A172 (cell line): ENCODE results near the gene TJP3. TPM values are rescaled to one million over a fixed set of nuclear protein-coding genes. Genes with fewer than 3 reads are reported as not detected.
"Not testable (repeated sequence)": the region's sequence is repeated elsewhere in the genome, so short reads cannot be mapped to it uniquely, and the experiment has no call there.

Experiments
- DNase-seq: peaks from one replicate; pipeline ENCODE4 v3.0.0-alpha.2; 2015; ENCODE audit warnings: low spot score
- total RNA-seq: library from RNA; depleted of rRNA; stranded (reverse); fragments of >200 nt; shearing (Covaris generic); gene quantifications from 2 replicates; pipeline ENCODE4 v1.2.3, GENCODE V29; 2014; rRNA removed

Gene TJP3, protein sequence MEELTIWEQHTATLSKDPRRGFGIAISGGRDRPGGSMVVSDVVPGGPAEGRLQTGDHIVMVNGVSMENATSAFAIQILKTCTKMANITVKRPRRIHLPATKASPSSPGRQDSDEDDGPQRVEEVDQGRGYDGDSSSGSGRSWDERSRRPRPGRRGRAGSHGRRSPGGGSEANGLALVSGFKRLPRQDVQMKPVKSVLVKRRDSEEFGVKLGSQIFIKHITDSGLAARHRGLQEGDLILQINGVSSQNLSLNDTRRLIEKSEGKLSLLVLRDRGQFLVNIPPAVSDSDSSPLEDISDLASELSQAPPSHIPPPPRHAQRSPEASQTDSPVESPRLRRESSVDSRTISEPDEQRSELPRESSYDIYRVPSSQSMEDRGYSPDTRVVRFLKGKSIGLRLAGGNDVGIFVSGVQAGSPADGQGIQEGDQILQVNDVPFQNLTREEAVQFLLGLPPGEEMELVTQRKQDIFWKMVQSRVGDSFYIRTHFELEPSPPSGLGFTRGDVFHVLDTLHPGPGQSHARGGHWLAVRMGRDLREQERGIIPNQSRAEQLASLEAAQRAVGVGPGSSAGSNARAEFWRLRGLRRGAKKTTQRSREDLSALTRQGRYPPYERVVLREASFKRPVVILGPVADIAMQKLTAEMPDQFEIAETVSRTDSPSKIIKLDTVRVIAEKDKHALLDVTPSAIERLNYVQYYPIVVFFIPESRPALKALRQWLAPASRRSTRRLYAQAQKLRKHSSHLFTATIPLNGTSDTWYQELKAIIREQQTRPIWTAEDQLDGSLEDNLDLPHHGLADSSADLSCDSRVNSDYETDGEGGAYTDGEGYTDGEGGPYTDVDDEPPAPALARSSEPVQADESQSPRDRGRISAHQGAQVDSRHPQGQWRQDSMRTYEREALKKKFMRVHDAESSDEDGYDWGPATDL
- total RNA-seq, result 0.93 and 0.98 TPM in 2 replicates

DNA sequence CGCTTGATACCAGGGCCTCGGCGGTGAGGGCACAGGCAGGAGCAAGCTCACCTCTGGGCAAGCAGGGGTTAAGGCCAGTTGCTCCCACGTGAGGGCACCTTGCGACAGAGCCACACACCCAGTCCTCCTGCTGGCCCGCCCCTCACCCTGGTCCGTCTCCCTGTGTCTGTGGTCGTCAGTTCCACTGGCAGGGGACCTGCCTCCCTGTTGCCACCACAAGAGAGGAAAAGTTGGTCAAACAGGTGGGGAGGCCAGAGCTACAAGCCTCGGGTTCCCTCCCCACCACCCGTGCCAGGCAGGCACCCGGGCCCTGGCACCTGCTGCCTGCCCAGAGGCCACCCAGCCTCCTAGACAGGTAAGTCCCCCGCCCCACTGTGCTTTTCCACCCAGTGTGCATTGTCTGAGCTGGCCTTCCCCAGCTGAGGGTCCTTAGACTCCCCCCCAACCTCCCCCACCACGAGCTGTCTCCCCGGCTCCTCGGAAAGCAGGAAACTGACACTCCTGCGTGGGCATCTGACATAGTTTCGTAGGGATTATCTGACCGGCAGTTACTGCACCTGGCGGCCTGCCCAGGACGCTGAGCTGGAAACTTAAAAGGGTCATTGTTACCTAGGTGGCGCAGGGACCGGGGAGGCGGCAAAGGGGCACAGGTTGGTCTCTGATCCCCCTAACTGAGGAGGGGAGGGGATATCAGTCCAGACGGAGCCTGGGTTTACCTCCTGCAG lies at the start of gene TJP3:
Gene TJP3 (plus strand): TSS at position 178 of the 725 bp plus-strand sequence. CDS start 20,049 bp downstream, outside the sequence.
- peak; percentile 51 for DNase-seq

DNA sequence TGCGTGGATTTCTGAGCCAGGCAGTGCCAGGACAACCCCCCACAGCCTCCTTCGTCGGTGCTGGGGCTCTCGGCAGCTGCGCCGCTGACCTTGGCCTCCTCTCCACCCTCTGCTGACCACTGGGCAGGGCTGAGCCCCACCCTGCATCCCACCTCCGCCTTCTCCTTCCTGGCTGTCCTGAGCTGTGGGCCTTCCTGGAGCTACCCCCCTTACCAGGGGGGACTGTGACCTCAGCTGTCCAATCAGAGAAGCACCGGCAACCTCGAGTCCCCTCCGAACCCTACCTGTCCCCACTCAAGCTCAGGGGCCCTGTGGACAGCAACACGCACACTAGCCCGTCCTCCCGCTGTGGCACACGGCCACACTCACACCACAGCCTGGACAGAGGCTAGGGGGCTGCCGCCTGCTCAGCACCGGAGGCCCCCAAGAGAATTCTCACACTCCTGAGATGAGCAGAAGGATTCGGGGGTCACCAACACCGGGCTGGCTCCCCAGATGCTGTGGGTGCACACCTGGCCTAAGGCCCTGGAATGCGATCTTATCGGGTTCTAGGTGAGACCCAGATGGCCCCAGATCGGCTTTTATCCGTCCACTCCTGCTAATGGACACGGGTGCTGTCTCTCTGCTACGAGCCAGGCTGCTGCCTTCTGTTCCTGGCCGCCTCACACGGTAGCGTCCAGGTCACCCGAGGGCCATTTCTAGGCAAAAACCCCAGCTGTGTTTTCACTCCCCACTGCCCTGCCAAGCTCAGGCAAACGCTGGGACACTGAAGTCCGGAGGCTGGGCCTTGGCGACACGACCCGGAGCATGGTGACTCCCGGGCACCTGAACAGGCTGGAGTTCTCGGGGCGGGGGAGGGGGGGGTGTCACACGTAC lies 49.1 kb upstream of the TJP3 start:
- DNase-seq, result no peak

DNA sequence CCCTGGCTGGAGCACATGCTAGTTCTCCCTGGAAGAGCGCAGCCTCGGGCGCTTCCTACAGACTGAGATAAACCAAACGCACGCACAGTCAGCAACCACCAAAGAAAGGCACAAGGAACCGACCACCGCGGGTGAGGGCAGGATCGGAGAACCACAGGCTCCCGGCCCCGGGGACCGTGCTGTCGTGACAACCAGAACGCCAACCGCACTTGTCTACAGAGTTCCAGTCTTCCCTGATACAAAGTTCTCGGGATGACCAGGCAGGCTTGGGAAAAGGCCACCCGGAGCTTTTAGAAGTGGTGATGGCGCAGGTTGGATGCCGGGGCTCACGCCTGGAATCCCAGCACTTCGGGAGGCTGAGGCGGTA lies 48.5 kb upstream of the TJP3 start:
- no peak for DNase-seq

DNA sequence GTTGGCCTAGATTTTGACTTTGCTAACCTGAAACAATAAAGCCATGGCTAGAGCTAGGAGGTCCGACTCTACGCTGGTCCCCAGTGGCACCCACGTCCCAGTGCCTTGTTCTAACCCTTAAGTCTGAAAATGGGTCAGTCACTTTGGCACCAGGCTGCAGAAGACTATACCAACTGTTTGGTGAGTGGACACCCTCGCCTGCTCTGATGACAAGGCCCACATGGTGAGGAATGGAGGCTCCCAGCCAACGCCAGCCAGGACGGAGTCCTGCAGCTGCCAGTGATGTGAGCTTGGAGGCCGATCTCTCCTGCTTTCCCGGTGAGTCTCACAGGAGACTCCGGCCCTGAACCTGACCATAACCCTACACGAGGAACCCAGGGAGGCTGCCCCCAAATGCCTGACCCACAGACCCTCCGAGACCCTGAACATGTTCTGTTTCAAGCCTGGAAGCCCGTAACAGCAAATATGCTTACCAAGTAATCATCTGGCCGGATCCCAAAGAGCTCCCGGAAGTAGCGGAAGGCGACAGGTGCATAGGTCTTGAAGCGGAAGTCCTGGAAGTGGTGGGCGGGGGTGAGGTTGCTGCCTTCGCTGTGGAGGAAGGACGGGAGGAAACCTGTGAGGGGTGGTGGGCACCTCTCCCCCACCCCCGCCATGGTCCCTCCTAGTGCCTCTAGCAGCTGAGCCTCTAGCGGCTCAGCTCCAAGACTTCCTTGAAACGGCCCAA lies 47.5 kb upstream of the TJP3 start:
- DNase-seq, result no peak

DNA sequence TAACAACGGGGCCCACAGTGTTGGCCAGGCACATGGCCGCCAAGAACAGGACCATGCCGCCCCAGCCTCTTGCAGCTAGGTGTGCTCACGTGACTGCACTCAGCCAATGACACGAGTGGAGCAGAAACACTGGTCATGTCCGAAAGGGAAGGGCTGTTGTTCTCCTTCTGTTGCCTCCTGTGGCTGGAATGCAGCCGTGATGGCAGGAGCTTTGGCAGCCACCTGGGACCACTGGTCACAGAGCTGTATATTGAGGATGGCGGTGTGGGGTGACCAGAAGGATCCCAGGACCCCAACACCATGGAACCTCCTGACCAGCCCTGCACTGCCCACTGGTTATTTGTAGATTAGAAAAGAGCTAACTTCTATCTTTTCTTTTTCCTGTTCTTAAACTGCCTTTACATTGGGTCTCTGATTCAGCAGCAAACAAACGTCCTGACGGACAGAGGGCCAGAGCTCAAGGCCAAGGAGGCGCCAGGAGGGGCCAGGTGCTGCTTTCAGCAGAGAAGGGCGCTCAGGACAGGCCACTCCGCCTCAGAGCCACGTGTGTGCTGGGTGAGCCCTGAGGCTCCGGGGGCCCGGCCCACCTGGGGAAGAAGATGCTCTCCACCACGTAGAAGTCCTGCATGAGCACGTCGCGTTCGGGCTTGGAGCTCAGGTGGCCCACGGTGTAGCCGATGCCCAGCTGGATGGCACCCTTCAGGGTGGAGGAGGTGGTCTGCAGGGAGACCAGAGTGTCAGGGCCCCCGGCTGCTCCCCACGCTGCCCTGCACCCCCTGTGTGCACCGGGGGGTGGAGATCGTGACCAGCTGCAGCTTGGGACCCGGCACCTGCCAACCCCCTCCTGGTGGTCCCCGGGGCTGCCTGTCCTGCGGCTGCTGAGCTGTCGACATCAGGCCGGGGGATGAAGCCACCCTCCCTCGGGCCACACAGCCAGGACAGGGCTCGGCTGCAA lies 46.6 kb upstream of the TJP3 start:
- DNase-seq, result no peak

DNA sequence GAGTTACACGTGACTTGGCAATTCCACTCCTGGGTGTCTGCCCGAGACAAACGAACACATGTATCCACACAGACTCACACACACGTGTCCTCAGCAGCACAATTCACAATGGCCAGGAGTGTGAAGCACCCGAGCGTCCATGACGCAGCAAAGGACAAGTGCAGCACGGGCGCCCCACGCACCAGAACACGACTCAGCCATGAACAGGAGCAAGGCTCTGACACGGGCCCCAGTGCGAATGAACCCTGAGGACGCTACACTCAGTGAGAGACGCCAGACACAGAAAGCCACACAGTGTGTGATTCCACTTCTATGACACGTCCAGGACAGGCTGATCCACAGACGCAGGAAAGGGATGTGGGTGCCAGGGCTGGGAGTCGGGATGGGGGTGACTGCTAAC lies 44.3 kb upstream of the TJP3 start:
- no peak for DNase-seq

DNA sequence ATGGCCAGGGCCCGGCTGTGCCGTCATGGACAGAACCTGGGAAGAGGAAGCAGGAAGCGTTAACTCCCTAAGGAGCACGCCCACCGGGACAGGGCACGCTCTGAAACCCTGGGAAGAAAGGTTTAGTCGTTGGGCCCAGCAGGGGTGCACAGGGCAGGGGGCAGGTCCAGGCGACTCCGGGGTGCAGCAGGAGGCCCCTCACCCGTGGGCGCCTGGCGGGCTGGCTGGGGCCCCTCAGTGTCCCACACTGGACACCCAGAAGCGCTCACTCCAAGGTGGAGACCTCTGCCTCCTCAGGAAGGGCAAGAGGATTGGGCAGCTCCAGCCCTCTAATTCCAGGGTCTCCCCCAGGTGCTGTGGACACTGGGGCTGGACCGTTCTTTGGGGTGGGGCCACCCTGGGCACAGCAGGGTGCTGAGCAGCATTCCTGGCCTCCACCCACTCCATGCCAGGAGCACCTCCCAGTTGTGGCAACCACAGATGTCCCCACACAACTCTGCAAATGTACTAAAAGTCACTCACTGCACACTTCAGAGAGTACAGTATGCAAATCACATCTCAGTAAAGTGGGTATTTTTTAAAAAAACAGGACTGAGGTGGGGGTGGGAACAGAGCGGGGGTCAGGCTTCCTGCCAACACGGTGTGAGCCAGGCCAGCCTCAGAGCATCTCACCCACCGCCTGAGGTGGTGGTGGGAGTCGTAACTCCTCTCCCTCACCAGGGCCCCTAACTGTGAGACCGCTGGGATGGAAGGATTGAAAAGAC lies 43.1 kb upstream of the TJP3 start:
- no peak for DNase-seq

DNA sequence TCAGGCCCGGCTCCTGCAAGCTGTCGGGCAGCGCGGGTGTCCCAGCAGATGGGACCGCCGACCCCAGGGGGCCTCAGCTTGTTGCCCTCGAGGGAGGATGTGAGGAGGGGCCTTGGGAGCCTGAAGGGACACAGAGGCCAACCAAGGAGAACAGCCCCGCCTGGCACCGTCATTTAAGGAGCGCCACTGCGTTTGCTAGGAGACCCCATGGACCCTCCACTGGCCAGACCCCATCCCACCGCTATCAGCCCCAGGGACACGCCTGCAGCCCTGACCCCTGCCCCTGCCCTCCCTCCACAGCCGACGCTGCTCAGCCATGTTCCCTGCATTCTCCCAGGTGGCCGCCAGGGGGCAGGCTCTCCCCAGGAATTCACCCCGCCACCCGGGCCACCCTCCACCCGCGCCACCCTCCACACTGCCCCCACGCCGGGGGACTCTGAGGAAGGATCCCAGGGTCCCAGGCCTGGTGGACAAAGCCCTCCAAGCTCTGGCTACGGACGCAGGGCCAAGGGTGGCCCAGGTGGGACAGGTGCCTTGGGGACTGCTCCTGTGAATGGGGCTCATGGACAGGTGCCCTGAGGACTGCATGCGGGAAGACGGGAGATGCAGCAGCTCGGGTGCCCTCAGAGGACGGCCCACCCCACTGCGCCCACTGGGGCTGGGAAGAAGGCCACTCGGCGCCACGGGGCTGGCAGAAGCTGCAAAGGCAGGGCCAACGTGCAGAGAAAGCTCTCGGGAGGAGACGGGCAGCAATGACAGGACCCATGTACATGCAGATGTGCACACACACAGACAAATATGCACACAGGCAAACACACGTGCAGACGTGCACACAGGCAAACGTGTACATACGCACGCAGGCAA lies 42.3 kb upstream of the TJP3 start:
- DNase-seq, result no peak

DNA sequence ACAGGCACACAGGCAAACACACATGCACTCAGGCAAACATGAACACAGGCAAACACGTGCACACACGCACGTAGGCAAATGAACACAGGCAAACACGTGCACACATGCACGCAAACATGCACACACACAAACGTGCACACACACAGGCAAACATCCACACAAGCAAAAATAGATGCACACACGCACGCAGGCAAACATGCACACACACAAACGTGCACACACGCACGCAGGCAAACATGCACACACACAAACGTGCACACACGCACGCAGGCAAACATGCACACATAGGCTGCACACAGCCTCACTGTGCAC lies 41.7 kb upstream of the TJP3 start:
- not testable (repeated sequence) for DNase-seq

DNA sequence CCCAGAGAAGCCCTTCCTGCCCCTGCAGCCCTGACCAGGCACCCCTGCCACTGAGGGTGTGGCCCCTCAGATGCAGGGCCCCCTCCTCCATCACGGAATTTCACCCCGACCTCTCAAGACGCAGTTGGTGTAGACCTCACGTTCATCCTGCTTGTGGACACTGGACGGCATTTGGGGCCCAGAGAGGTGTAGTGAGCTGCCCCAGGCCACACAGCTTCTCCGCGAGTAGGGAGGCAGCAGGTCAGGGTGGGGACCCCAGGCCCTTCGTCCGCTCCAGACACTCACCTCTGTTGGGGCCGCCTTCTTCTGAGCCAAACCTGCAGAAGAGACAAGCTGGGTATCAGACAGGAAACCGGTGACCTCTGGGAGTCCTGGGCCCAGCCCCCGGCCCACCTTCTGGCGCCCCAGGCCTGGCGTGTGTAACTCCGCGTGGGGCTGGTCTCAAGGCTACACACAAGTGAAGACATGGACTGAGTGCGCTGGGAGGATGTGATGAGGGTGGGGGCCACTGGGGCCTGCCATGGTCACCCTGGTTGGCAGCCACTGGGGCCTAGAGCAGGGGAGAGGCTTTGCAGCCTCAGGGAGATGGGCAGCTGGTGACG lies 41.0 kb upstream of the TJP3 start:
- no peak for DNase-seq

DNA sequence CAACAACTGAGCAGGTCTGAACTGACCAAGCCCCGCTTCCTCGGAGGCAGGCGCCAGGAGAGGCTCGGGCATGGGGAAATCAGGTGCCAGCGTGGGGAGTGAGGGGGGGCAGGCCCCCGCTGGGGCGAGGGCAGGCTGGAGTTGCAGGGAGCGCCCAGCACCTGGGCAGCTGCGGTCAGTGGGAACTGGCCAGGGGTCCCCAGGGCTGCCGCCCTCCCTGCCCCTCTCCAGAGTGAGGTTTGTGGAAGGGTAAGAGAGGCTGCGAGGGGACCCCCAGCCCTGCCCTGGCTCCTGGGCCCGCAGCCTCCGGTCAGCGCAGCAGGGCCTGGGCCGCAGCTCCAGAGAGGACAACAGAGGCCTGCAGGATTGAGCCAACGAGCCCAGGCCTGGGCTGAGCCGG lies 40.4 kb upstream of the TJP3 start:
- DNase-seq, result no peak

DNA sequence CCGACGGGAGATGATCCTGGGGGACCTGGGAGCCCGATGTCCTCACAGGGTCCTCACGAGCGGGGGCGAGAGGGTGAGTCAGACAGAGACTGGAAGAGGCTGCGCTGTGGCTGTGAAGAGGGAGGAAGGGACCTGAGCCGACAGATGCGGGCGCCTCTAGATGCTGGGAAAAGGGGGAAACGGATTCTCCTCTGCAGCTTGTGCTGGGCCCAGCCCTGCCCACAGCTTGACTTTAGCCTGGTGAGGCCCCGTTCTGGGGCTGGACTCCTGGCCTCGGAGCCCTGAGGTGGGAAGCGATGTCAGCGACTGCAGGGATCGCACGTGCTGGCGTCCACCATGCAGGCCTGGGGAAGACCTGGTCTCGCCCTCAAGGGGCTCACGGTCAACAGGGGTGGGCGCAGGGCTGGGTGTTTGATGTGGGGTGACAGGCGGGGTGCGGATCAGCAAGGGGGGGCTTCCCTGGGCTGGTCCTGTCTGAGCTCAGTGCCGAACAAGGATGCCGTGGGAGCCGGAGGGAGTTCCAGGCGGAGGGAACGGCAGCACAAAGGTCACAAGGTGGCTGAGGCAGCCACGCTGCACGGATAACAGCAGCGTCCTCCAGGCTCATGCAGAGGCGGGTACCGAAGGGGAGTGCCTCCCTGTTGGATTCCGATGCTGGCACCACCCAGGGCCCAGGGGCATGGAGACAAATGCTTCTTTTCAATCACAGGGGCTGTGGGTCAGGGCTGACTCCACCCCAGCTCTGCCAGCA lies 39.7 kb upstream of the TJP3 start:
- no peak for DNase-seq

DNA sequence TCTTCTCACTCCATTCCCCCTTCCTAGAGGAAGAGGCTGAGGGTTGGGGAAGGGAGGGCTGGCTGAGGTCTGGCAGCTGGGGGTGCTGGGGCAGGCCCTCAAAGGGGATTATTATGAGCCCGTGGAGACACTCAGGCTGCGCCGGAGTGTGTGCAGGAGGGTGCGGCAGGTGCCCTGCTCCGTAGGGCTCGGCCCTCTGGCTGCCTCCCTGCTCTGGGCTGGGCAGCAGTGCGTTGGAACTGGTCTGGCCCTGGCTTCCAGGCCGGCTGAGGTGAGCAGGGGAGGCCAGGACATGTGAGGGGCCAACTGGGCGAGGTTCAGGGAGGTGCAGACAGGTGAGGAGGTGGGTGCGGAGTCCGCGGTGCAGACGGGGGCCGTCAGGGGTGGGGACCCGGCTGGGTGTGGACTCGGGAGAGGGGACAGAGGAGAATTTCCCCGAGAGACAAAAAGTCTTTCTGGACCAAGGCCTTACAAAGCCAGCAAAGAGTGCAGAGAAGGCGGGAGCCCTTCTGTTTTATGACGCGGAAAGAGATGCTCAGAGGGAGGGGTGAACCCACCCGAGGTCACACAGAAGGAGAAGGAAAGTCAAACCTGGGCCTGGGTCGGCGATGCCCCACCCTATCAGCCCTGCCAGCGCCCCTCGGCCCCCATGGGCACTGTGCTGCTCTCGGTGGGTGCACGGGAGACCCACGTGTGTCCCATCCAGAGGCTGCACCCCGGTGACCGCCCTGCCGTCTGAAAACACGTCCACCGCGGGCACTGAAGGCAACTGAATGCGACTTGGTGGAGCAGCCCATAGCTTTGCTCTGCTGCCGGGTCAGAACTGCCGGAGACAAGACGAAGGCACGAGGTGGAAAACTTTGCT lies 38.9 kb upstream of the TJP3 start:
- no peak for DNase-seq

DNA sequence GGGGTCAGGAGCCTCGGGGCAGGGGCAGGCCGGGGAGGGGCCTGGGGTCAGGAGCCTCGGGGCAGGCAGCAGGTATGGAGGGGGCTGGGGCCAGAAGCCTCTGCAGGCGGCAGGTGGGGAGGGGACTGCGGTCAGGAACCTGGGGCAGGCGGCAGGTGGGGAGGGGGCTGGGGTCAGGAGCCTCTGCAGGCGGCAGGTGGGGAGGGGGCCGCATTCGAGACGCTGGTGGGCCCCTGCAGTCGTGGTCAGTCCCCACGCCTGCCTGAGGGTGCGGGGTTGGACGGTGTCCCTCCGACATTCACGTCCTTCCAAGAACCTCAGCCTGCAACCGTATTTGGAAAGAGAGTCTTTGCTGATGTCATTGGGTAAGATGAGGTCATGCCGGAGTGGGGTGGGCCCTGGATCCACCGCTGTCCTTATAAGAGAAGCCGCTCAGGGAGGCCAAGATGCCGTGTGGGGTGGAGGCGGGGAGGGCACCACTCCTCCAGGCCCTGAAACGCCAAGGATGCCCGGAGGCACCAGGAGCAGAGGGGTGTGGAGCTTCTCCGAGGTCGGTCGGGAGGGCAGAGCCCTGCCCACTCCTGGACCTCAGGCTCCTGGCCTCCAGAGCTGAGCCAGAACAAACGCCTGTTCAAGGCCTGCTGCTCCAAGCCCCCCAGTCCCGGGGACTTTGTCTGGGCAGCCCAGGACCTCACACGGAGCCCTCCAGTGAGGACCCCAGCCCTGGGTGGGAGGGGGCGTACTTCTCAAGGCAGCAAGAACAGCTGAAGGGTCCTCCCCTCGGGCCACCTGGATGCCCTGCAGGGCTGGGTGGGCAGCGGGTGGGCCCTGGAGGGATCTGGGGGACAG lies 38.0 kb upstream of the TJP3 start:
- DNase-seq, result peak; percentile 88
